Heart left ventricle (tissue), 13 donors: ENCODE results near the gene TEX264.

Experiments used
- POLR2A ChIP-seq, 2 donors: fragments of 450-650 bp; IDR thresholded peaks; one replicate each; pipeline ENCODE4 v1.6.1; 2017; ENCODE audit warnings: antibody characterized with exemption in 2 of 2, mild to moderate bottlenecking in 2 of 2, moderate library complexity in 2 of 2
- TF ChIP-seq, protein P1 (sequence below), 12 donors: fragments of 200-600 bp; sonication (generic) in 4 of 12; IDR thresholded peaks; one replicate each; pipeline versions ENCODE4 v1.5.0 to v1.8.0; 2018 to 2022; ENCODE audit warnings: antibody characterized with exemption in 12 of 12, mild to moderate bottlenecking in 5 of 12
- donor health status: ischemic (EF 13 %, LVEDD 7.1; RV severe dilation, severe dysfunction).
- donor health status: DM: no; HTN: yes; CAD: no.
- donor health status: DM: no; HTN: no; CAD: no.
- donor health status: ischemic (EF 25% LVEDD 6.9; RV normal size, moderate dysfunction).
- donor health status: ischemic (EF 25% LVEDD 5.7; RV mildly dilated, moderate dysfunction).
- donor health status: ischemic (EF 35%, LVEDD 5.7; RV mildly dilated, moderate dysfunction).
- donor health status: nonischemic (EF 11% LVEDD 7.7; RV severe dilation, severe dysfunction).
- donor health status: DM: yes; HTN: yes; CAD: no.
- donor health status: PGD.
- donor health status: ischemic (EF 29% LVEDD 5.4; RV normal size, mild dysfunction).
- donor health status: nonischemic (EF 23%, LVEDD 6.1; RV moderate dilation, normal function).

DNA sequence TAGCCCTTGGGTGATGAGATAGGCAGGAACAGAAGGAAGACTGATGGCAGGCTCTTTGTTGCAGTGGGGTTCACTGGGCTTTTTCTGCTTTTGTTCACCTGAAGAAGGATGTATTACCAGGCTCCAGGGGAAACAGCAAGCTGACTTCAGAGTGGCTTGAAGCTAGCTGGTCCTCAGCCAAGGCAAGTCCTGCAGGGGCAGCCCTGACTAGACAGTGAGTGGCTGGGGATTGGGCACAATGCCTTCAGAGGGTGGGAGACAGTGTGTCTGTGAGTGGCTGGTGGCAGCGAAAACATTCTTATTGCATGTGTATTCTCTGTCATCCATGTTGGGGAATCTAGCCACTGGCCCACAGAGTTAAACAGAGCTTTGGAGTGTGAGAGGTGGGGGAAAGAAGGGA is 2.3 kb upstream of the TEX264 start:
- TF ChIP-seq, protein P1, sequence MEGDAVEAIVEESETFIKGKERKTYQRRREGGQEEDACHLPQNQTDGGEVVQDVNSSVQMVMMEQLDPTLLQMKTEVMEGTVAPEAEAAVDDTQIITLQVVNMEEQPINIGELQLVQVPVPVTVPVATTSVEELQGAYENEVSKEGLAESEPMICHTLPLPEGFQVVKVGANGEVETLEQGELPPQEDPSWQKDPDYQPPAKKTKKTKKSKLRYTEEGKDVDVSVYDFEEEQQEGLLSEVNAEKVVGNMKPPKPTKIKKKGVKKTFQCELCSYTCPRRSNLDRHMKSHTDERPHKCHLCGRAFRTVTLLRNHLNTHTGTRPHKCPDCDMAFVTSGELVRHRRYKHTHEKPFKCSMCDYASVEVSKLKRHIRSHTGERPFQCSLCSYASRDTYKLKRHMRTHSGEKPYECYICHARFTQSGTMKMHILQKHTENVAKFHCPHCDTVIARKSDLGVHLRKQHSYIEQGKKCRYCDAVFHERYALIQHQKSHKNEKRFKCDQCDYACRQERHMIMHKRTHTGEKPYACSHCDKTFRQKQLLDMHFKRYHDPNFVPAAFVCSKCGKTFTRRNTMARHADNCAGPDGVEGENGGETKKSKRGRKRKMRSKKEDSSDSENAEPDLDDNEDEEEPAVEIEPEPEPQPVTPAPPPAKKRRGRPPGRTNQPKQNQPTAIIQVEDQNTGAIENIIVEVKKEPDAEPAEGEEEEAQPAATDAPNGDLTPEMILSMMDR (IDR thresholded peaks at IDR 0.05) = no peak
- no peak for TF ChIP-seq POLR2A (IDR thresholded peaks at IDR 0.05)
